Erythroblast (primary cell): ENCODE results near the gene NOS1AP.

Experiments
- GATA1 ChIP-seq: IDR thresholded peaks from 2 replicates; pipeline ENCODE4 v1.6.1; 2011; ENCODE audit warnings: low read depth, mild to moderate bottlenecking, control low read depth, low read length, moderate library complexity
- POLR2A ChIP-seq: IDR thresholded peaks from 2 replicates; pipeline ENCODE4 v1.6.1; 2011; ENCODE audit warnings: mild to moderate bottlenecking, low read length

- TF ChIP-seq POLR2A: no peak
- no peak for TF ChIP-seq GATA1
Observed at GRCh38 chr1:162138112-162138511, 68.6 kb downstream of the NOS1AP start.
